ENCODE results near the gene CAMK1D. TPM values are rescaled to one million over a fixed set of nuclear protein-coding genes. Genes with fewer than 3 reads are reported as not detected.

CAMK1D gene
- total RNA-seq, 1 donor from 2014 or later, result 36.3 TPM

- no peak for TF ChIP-seq CTCF (IDR thresholded peaks at IDR 0.05)
- Mint-ChIP-seq H3K36me3 (ENCODE audit: low read depth) (peaks cover 15% of the 10 kb centered on the region), H3K4me3 (ENCODE audit: unreplicated experiment) (no peak overlapping the region), H3K27me3 (ENCODE audit: low read depth) (no peaks in the 10 kb centered on the region), H3K27ac (ENCODE audit: unreplicated experiment) (no peak overlapping the region), H3K4me1 (ENCODE audit: low read depth) (peaks cover 5% of the 10 kb centered on the region), H3K9me3 (ENCODE audit: low read depth) (no peaks in the 10 kb centered on the region)
- no peak for DNase-seq (ENCODE audit: low spot score)
Measured at GRCh38 chr10:12780634-12781601, 431.6 kb downstream of the CAMK1D start.

GRCh38 chr10:12781976-12782375, 432.6 kb downstream of the CAMK1D start:
- no peak for DNase-seq (ENCODE audit: low spot score)
- Mint-ChIP-seq H3K27me3 (ENCODE audit: low read depth) (no peaks in the 10 kb centered on the region), H3K4me3 (ENCODE audit: unreplicated experiment) (no peak overlapping the region), H3K4me1 (ENCODE audit: low read depth) (peaks cover 5% of the 10 kb centered on the region), H3K27ac (ENCODE audit: unreplicated experiment) (no peak overlapping the region), H3K36me3 (ENCODE audit: low read depth) (peaks cover 14% of the 10 kb centered on the region), H3K9me3 (ENCODE audit: low read depth) (no peaks in the 10 kb centered on the region)
- TF ChIP-seq CTCF (IDR thresholded peaks at IDR 0.05), result no peak

GRCh38 chr10:12782537-12782936, 433.2 kb downstream of the CAMK1D start:
- peaks cover 5% of the 10 kb centered on the region for H3K4me1 Mint-ChIP-seq (ENCODE audit: low read depth)
- H3K9me3 Mint-ChIP-seq (ENCODE audit: low read depth), result no peaks in the 10 kb centered on the region
- peaks cover 12% of the 10 kb centered on the region for H3K36me3 Mint-ChIP-seq (ENCODE audit: low read depth)
- H3K4me3 Mint-ChIP-seq (ENCODE audit: unreplicated experiment), result no peak overlapping the region
- no peak for DNase-seq (ENCODE audit: low spot score)
- TF ChIP-seq CTCF (IDR thresholded peaks at IDR 0.05), result peak; percentile 83
- H3K27me3 Mint-ChIP-seq (ENCODE audit: low read depth), result no peaks in the 10 kb centered on the region
- no peak overlapping the region for H3K27ac Mint-ChIP-seq (ENCODE audit: unreplicated experiment)

- H3K4me1 Mint-ChIP-seq (ENCODE audit: low read depth), result peaks cover 5% of the 10 kb centered on the region
- TF ChIP-seq CTCF (IDR thresholded peaks at IDR 0.05), result no peak
- H3K36me3 Mint-ChIP-seq (ENCODE audit: low read depth), result peaks cover 12% of the 10 kb centered on the region
- H3K9me3 Mint-ChIP-seq (ENCODE audit: low read depth), result no peaks in the 10 kb centered on the region
- H3K4me3 Mint-ChIP-seq (ENCODE audit: unreplicated experiment), result no peak overlapping the region
- H3K27me3 Mint-ChIP-seq (ENCODE audit: low read depth), result no peaks in the 10 kb centered on the region
- DNase-seq (ENCODE audit: low spot score), result no peak
- no peak overlapping the region for H3K27ac Mint-ChIP-seq (ENCODE audit: unreplicated experiment)
Measured at GRCh38 chr10:12783293-12783692, 433.9 kb downstream of the CAMK1D start.

GRCh38 chr10:12784646-12785045, 435.3 kb downstream of the CAMK1D start:
- H3K4me3 Mint-ChIP-seq (ENCODE audit: unreplicated experiment), result no peak overlapping the region
- no peak overlapping the region for H3K27ac Mint-ChIP-seq (ENCODE audit: unreplicated experiment)
- DNase-seq (ENCODE audit: low spot score), result no peak

More at GRCh38 chr10:12784646-12785045, 435.3 kb downstream of the CAMK1D start:
- no peaks in the 10 kb centered on the region for H3K27me3 Mint-ChIP-seq (ENCODE audit: low read depth)
- TF ChIP-seq CTCF (IDR thresholded peaks at IDR 0.05), result no peak
- peaks cover 13% of the 10 kb centered on the region for H3K36me3 Mint-ChIP-seq (ENCODE audit: low read depth)
- H3K4me1 Mint-ChIP-seq (ENCODE audit: low read depth), result peaks cover 5% of the 10 kb centered on the region
- H3K9me3 Mint-ChIP-seq (ENCODE audit: low read depth), result no peaks in the 10 kb centered on the region
